Right lobe of liver (tissue), 6 donors: ENCODE measurements around the gene RARRES2. TPM values are rescaled to one million over a fixed set of nuclear protein-coding genes. Genes with fewer than 3 reads are reported as not detected.

Experiments
- ATAC-seq, 4 donors: fragments of 200-7000 bp; cut with Tn5 transposase; one replicate each; pipeline ENCODE4 v1.9.1; 2020; ENCODE audit warnings: mild to moderate bottlenecking in 4 of 4, moderate library complexity in 4 of 4
- DNase-seq, 3 donors: peaks; one replicate each; pipeline ENCODE4 v3.0.0-alpha.2; 2020
- H3K27ac ChIP-seq, 3 donors: fragments of 200-600 bp; one replicate each; pipeline ENCODE4 v1.8.0; 2022
- H3K27me3 ChIP-seq, 2 donors: fragments of 200-600 bp; one replicate each; pipeline ENCODE4 v1.8.0; 2022
- H3K36me3 ChIP-seq, 4 donors: fragments of 200-600 bp; sonication (generic) in 1 of 4; one replicate each; pipeline versions ENCODE4 v1.5.1 to v1.8.0; 2017 to 2022; ENCODE audit warnings: control low read depth in 1 of 4
- H3K4me1 ChIP-seq, 4 donors: fragments of 200-600 bp; sonication (generic) in 1 of 4; one replicate each; pipeline versions ENCODE4 v1.5.1 to v1.8.0; 2017 to 2022; ENCODE audit warnings: control low read depth in 1 of 4
- H3K4me3 ChIP-seq, 3 donors: fragments of 200-600 bp; one replicate each; pipeline ENCODE4 v1.8.0; 2022
- H3K9me3 ChIP-seq, 4 donors: fragments of 200-600 bp; sonication (generic) in 1 of 4; one replicate each; pipeline versions ENCODE4 v1.5.1 to v1.8.0; 2017 to 2022; ENCODE audit warnings: control low read depth in 1 of 4
- CTCF ChIP-seq, 4 donors: fragments of 200-600 bp in 3 of 4; fragments of 450-650 bp in 1 of 4; IDR thresholded peaks; one replicate each; pipeline versions ENCODE4 v1.5.1 to v1.8.0; 2016 to 2022; ENCODE audit warnings: antibody characterized with exemption in 4 of 4, mild to moderate bottlenecking in 2 of 4
- POLR2A ChIP-seq: fragments of 450-650 bp; IDR thresholded peaks from one replicate; pipeline ENCODE4 v1.6.1; 2017; ENCODE audit warnings: antibody characterized with exemption, mild to moderate bottlenecking
- WGBS: methylation state at CpG from one replicate; pipeline ENCODE4 v1.1.6; 2018; ENCODE audit warnings: low coverage, low lambda C conversion rate; ENCODE audit not compliant: insufficient coverage; ENCODE audit errors: missing lambda C conversion rate; 5-methylcytosine and 5-hydroxymethylcytosine counted together
- intact Hi-C, 2 donors: fragments of 100-400 bp; cut with DNase I; formaldehyde crosslinking; loops; one replicate each; pipeline versions ENCODE4 v1.11.2 to v1.14.1; 2022
- long read RNA-seq: library from polyadenylated mRNA; unstranded; transcript quantifications from one replicate; pipeline ENCODE4 v2.0.0, GENCODE V29; 2019
- total RNA-seq, 6 experiments: library from RNA; depleted of rRNA in 2 of 6; stranded (reverse); fragments of >200 nt in 2 of 6; fragmentation: NEBNext Ultra II Directional in 3 of 6; extraction: Animal tissue kit (Norgen Biotek cat#: 25700) in 3 of 6; gene quantifications; one replicate each; pipeline versions ENCODE4 v1.1.0 to v1.2.4, GENCODE V29; 2016 to 2023
- donor health status: DM: no; HTN: yes; CAD: no.
- donor health status: DM: no; HTN: no; CAD: no.
- donor health status: DM: no; HTN: no; CAD: no.
- donor health status: DM: no; HTN: yes; CAD: no.
- donor health status: DM: no; HTN: yes; CAD: no.

RARRES2 gene
- total RNA-seq: 100 to 1,000 TPM; 552 to 948 (median 788) TPM
- long read RNA-seq, transcript RARRES2-204 (4 exons, 1,907 nt): minor isoform, 5 of 526 reads
- long read RNA-seq, transcript RARRES2-202 (5 exons, 1,618 nt): minor isoform, 39 of 526 reads
- long read RNA-seq, transcript RARRES2-201 (6 exons, 740 nt): major isoform, 446 of 526 reads
- long read RNA-seq, partial matches to known transcripts: 14 of 526 reads
- long read RNA-seq, other reads (novel, unspliced or antisense): 22 of 526 reads

GRCh38 chr7:150341263-150342120 lies at the start of gene RARRES2:
Gene RARRES2, minus strand, starts transcription at chr7:150341629. Its CDS starts 1,020 bp downstream, at chr7:150340609.
- 6% methylated on average over 32 of the region's 49 CpGs for WGBS
- Histone ChIP-seq H3K36me3 (peaks cover 0 to 2% (median 0%) of the 10 kb centered on the region in 4 donors), H3K27me3 (no peaks in the 10 kb centered on the region), H3K4me3 (peak within 1 kb of the TSS; percentile 53 to 93 (median 78)), H3K4me1 (peaks cover 0 to 57% (median 25%) of the 10 kb centered on the region in 4 donors), H3K27ac (peak within 1 kb of the TSS; percentile 87 to 96 (median 95)), H3K9me3 (no peaks in the 10 kb centered on the region)
- ATAC-seq (peak; percentile 71 to 85 (median 77)), DNase-seq (peak; percentile 87 to 92 (median 91))
- TF ChIP-seq CTCF (IDR thresholded peaks at IDR 0.05) (no peak), POLR2A (no peak)
- intact Hi-C loops: no loop called here

- peaks cover 0 to 24% (median 9%) of the 10 kb centered on the region in 4 donors for H3K4me1 ChIP-seq
- no peak overlapping the region for H3K4me3 ChIP-seq
- ATAC-seq (no peak), DNase-seq (no peak)
- no peaks in the 10 kb centered on the region for H3K9me3 ChIP-seq
- intact Hi-C loops: no loop called here
- no peaks in the 10 kb centered on the region for H3K27me3 ChIP-seq
- no peaks in the 10 kb centered on the region for H3K36me3 ChIP-seq
- WGBS: 100% methylated on average over 1 of the region's 7 CpGs
- H3K27ac ChIP-seq: no peak overlapping the region
- TF ChIP-seq CTCF (IDR thresholded peaks at IDR 0.05) (no peak), POLR2A (no peak)
These were observed 48.8 kb upstream of the RARRES2 start for GRCh38 chr7:150390205-150390604.

- no peaks in the 10 kb centered on the region for H3K9me3 ChIP-seq
- no peaks in the 10 kb centered on the region for H3K27me3 ChIP-seq
- peak overlapping the region in 2 of 3 donors; percentile 61 to 84 for H3K27ac ChIP-seq
- WGBS: 70% methylated on average over 2 of the region's 5 CpGs
- ATAC-seq (no peak), DNase-seq (no peak)
- TF ChIP-seq CTCF (IDR thresholded peaks at IDR 0.05): no peak
- no peak for TF ChIP-seq POLR2A
- H3K4me1 ChIP-seq: peaks cover 0 to 31% (median 9%) of the 10 kb centered on the region in 4 donors
- no peaks in the 10 kb centered on the region for H3K36me3 ChIP-seq
- H3K4me3 ChIP-seq: no peak overlapping the region
- intact Hi-C loops: no loop called here
These were observed 48.0 kb upstream of the RARRES2 start for GRCh38 chr7:150389532-150389816.

- H3K4me3 ChIP-seq: no peak overlapping the region
- 50% methylated on average over 7 of the region's 20 CpGs for WGBS
- H3K27ac ChIP-seq: peak overlapping the region; percentile 33 to 84 (median 63)
- H3K4me1 ChIP-seq: peaks cover 0 to 36% (median 11%) of the 10 kb centered on the region in 4 donors
- TF ChIP-seq CTCF (IDR thresholded peaks at IDR 0.05): peak; percentile 82 to 99 (median 96)
- no peak for TF ChIP-seq POLR2A
- intact Hi-C loops: no loop called here
- H3K27me3 ChIP-seq: no peaks in the 10 kb centered on the region
- H3K36me3 ChIP-seq: no peaks in the 10 kb centered on the region
- DNase-seq: peak; percentile 89 to 95 (median 94)
- ATAC-seq: peak; percentile 98 to 99 (median 98)
- H3K9me3 ChIP-seq: no peaks in the 10 kb centered on the region
These were observed 47.5 kb upstream of the RARRES2 start for GRCh38 chr7:150388709-150389531.
